Fibroblast of lung (primary cell): ENCODE data around the gene SPDYE5. TPM values are rescaled to one million over a fixed set of nuclear protein-coding genes. Genes with fewer than 3 reads are reported as not detected.

Experiments used
- DNase-seq, 2 donors: peaks; one replicate each; pipeline versions ENCODE4 v3.0.0 to v3.0.0-alpha.2; 2010; ENCODE audit warnings: low read depth in 2 of 2
- H2AFZ ChIP-seq: 2 replicates; pipeline ENCODE4 v1.5.1; 2012; ENCODE audit warnings: low read length, control low read depth, inconsistent platforms
- H3K27ac ChIP-seq: 2 replicates; pipeline ENCODE4 v1.5.1; 2011; ENCODE audit warnings: low read length, control low read depth; ENCODE audit not compliant: insufficient read depth
- H3K27me3 ChIP-seq: 2 replicates; pipeline ENCODE4 v1.5.1; 2011; ENCODE audit warnings: mild to moderate bottlenecking, low read length; ENCODE audit not compliant: control insufficient read depth, insufficient read depth
- H3K36me3 ChIP-seq: 2 replicates; pipeline ENCODE4 v1.5.1; 2011; ENCODE audit warnings: low read length; ENCODE audit not compliant: control insufficient read depth, insufficient read depth
- H3K4me1 ChIP-seq: 2 replicates; pipeline ENCODE4 v1.5.1; 2011; ENCODE audit warnings: low read length; ENCODE audit not compliant: control insufficient read depth, insufficient read depth; ENCODE audit errors: extremely low read depth
- H3K4me2 ChIP-seq: 2 replicates; pipeline ENCODE4 v1.5.1; 2011; ENCODE audit warnings: low read length, control low read depth; ENCODE audit not compliant: insufficient read depth; ENCODE audit errors: extremely low read depth
- H3K4me3 ChIP-seq, 4 experiments: fragments of 200-600 bp in 1 of 4; sonication (generic) in 1 of 4; replicated peaks in 1 of 4; 2 replicates each; pipeline ENCODE4 v1.5.1; 2011 to 2016; ENCODE audit warnings: low read length in 4 of 4, low read depth in 3 of 4, mild to moderate bottlenecking in 3 of 4, control low read depth in 2 of 4, inconsistent platforms in 1 of 4, mixed read lengths in 1 of 4; ENCODE audit not compliant: insufficient read depth in 1 of 4; ENCODE audit errors: control extremely low read depth in 1 of 4
- H3K79me2 ChIP-seq: 2 replicates; pipeline ENCODE4 v1.5.1; 2012; ENCODE audit warnings: mild to moderate bottlenecking, low read length, inconsistent platforms; ENCODE audit not compliant: control insufficient read depth, insufficient read depth
- H3K9ac ChIP-seq: 2 replicates; pipeline ENCODE4 v1.5.1; 2011; ENCODE audit warnings: mild to moderate bottlenecking, low read length, control low read depth; ENCODE audit not compliant: insufficient read depth
- H3K9me3 ChIP-seq: 2 replicates; pipeline ENCODE4 v1.5.1; 2012; ENCODE audit warnings: low read depth, low read length; ENCODE audit not compliant: control insufficient read depth, insufficient read depth
- H4K20me1 ChIP-seq: 2 replicates; pipeline ENCODE4 v1.5.1; 2011; ENCODE audit warnings: low read length; ENCODE audit not compliant: control insufficient read depth, insufficient read depth; ENCODE audit errors: extremely low read depth
- CTCF ChIP-seq, 2 donors: IDR thresholded peaks in 1 of 2; conservative IDR thresholded peaks in 1 of 2; 1 replicate in 1 of 2; 2 replicates in 1 of 2; pipeline ENCODE4 v1.5.1; 2011 to 2012; ENCODE audit warnings: low read length in 2 of 2, control low read depth in 1 of 2, inconsistent platforms in 1 of 2, low read depth in 1 of 2, mild to moderate bottlenecking in 1 of 2
- EZH2 ChIP-seq: IDR thresholded peaks from 2 replicates; pipeline ENCODE4 v1.5.1; 2012; ENCODE audit warnings: low read length, control low read depth, mild to moderate bottlenecking; ENCODE audit errors: missing control alignments
- polyA plus RNA-seq, 2 donors: library from polyadenylated mRNA; depleted of rRNA in 1 of 2; stranded (reverse) in 1 of 2; unstranded in 1 of 2; fragments of >200 nt; gene quantifications; 2 replicates each; pipeline ENCODE4 v1.2.1, GENCODE V29; 2011 to 2012; ENCODE audit warnings: missing spikeins in 1 of 2
- total RNA-seq: library from RNA; depleted of rRNA; stranded (reverse); fragments of >200 nt; gene quantifications from 2 replicates; pipeline ENCODE4 v1.2.1, GENCODE V29; 2014

The SPDYE5 gene
- total and polyA plus RNA-seq, 2 donors (not counting 1 experiment from before 2014, with no cell fraction given), result not detected

GRCh38 chr7:75532639-75533038 lies 40.5 kb downstream of the SPDYE5 start:
- Histone ChIP-seq H3K4me3 (no peak overlapping the region), H3K4me2 (no peak overlapping the region), H3K9me3 (no peaks in the 10 kb centered on the region), H4K20me1 (no peaks in the 10 kb centered on the region), H3K36me3 (peaks cover 5% of the 10 kb centered on the region), H3K79me2 (peaks cover 2% of the 10 kb centered on the region), H3K27me3 (no peaks in the 10 kb centered on the region), H2AFZ (no peak overlapping the region), H3K4me1 (peaks cover 5% of the 10 kb centered on the region), H3K9ac (no peak overlapping the region), H3K27ac (no peak overlapping the region)
- no peak for DNase-seq
- TF ChIP-seq EZH2, result no peak
- TF ChIP-seq CTCF (conservative IDR thresholded peaks at IDR 0.05 in 1 of 2, IDR thresholded peaks at IDR 0.05 in 1 of 2; ENCODE audit: low read depth in 1 of 2, low read length in 2 of 2), result no peak

GRCh38 chr7:75533926-75534325 lies 41.8 kb downstream of the SPDYE5 start:
- H3K9me3 ChIP-seq, result no peaks in the 10 kb centered on the region

GRCh38 chr7:75534727-75535307 lies 42.7 kb downstream of the SPDYE5 start:
- no peaks in the 10 kb centered on the region for H3K79me2 ChIP-seq
- H3K9ac ChIP-seq, result no peak overlapping the region
- no peak overlapping the region for H3K27ac ChIP-seq
- no peaks in the 10 kb centered on the region for H3K9me3 ChIP-seq
- H3K4me2 ChIP-seq, result peak overlapping the region; percentile 0
- no peaks in the 10 kb centered on the region for H3K27me3 ChIP-seq
- H3K4me1 ChIP-seq, result peaks cover 5% of the 10 kb centered on the region
- no peaks in the 10 kb centered on the region for H4K20me1 ChIP-seq
- DNase-seq, result peak; percentile 77 to 87
- no peak overlapping the region for H2AFZ ChIP-seq
- TF ChIP-seq CTCF (conservative IDR thresholded peaks at IDR 0.05 in 1 of 2, IDR thresholded peaks at IDR 0.05 in 1 of 2; ENCODE audit: low read depth in 1 of 2, low read length in 2 of 2) (no peak), EZH2 (no peak)
- peaks cover 6% of the 10 kb centered on the region for H3K36me3 ChIP-seq
- no peak overlapping the region for H3K4me3 ChIP-seq

More at GRCh38 chr7:75533926-75534325, 41.8 kb downstream of the SPDYE5 start:
- H3K36me3 ChIP-seq, result peaks cover 5% of the 10 kb centered on the region
- peaks cover 5% of the 10 kb centered on the region for H3K4me1 ChIP-seq
- no peak for DNase-seq
- H4K20me1 ChIP-seq, result no peaks in the 10 kb centered on the region
- no peak overlapping the region for H3K27ac ChIP-seq
- H3K9ac ChIP-seq, result no peak overlapping the region
- H3K79me2 ChIP-seq, result no peaks in the 10 kb centered on the region
- no peak overlapping the region for H3K4me2 ChIP-seq
- no peaks in the 10 kb centered on the region for H3K27me3 ChIP-seq
- H3K4me3 ChIP-seq, result no peak overlapping the region
- TF ChIP-seq EZH2, result no peak
- no peak for TF ChIP-seq CTCF (conservative IDR thresholded peaks at IDR 0.05 in 1 of 2, IDR thresholded peaks at IDR 0.05 in 1 of 2; ENCODE audit: low read depth in 1 of 2, low read length in 2 of 2)
- no peak overlapping the region for H2AFZ ChIP-seq
